PC-9 (cell line): Measurements from ENCODE around the gene SCNN1G.

Experiments used
- CTCF ChIP-seq: fragments of 200-600 bp; sonication (generic); conservative IDR thresholded peaks from 2 replicates; pipeline ENCODE4 v1.6.1; 2017; ENCODE audit warnings: mixed run types, antibody characterized with exemption, mild to moderate bottlenecking, moderate library complexity
- EZH2 ChIP-seq: fragments of 200-600 bp; sonication (generic); IDR thresholded peaks from 2 replicates; pipeline ENCODE4 v1.8.0; 2017; ENCODE audit warnings: antibody characterized with exemption, low read depth

DNA sequence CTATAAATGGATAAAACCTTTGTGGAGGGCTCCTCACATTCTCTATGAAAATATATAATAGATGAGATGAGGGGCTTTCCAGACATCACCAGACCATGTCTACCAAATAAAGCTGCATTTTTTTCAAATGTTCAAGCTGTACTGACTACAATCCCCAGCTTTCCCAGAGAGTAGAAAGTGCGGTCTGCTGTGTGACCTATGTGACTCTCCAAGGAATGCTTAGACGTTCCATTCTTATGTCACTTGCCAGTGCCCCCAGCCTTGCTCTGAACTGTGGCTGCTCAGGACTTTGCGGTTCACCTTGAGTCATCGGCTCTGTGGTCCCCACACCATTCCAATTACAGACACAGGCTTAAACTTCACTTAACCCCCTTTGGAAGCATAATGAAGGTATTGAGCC lies 71.8 kb downstream of the SCNN1G start:
- TF ChIP-seq CTCF (no peak), EZH2 (no peak)
